ENCODE measurements around the gene NNT. TPM values are rescaled to one million over a fixed set of nuclear protein-coding genes. Genes with fewer than 3 reads are reported as not detected.

The NNT gene
- total RNA-seq, 1 experiment from 2014 or later: 112 TPM

GRCh38 chr5:43584166-43584699 is 18.7 kb upstream of the NNT start:
- Histone ChIP-seq H3K4me3 (no peak overlapping the region), H3K79me2 (ENCODE audit: low read depth) (no peaks in the 10 kb centered on the region), H4K20me1 (ENCODE audit: insufficient read depth) (no peaks in the 10 kb centered on the region), H3K36me3 (ENCODE audit: low read depth) (no peaks in the 10 kb centered on the region), H3K4me1 (replicated peaks; ENCODE audit: insufficient read depth) (no peaks in the 10 kb centered on the region), H3K9me3 (ENCODE audit: insufficient read depth, low read depth) (no peaks in the 10 kb centered on the region), H3K4me2 (no peak overlapping the region), H3K9me2 (ENCODE audit: insufficient read depth) (no peaks in the 10 kb centered on the region), H3K27ac (no peak overlapping the region), H3F3A (ENCODE audit: insufficient read depth, low read depth) (no peaks in the 10 kb centered on the region), H2AFZ (no peak overlapping the region), H3K27me3 (ENCODE audit: insufficient read depth, low read depth) (no peaks in the 10 kb centered on the region)
- BruUV-seq (replicated peaks): no TSS peak
- ChIA-PET CTCF (no interaction called here), POLR2A (ENCODE audit: unreplicated experiment) (no interaction called here)
- intact Hi-C loops (cut with micrococcal nuclease; ENCODE audit: unreplicated experiment): no loop called here
- TF ChIP-seq CTCF (conservative IDR thresholded peaks at IDR 0.05) (no peak), EZH2 (IDR thresholded peaks at IDR 0.05; ENCODE audit: low read depth) (no peak)
- no peak for DNase-seq

GRCh38 chr5:43588842-43589241 is 14.1 kb upstream of the NNT start:
- Histone ChIP-seq H3K27me3 (ENCODE audit: insufficient read depth, low read depth) (no peaks in the 10 kb centered on the region), H3K36me3 (ENCODE audit: low read depth) (no peaks in the 10 kb centered on the region), H3K9me2 (ENCODE audit: insufficient read depth) (no peaks in the 10 kb centered on the region), H3K79me2 (ENCODE audit: low read depth) (no peaks in the 10 kb centered on the region), H3K27ac (no peak overlapping the region), H3K4me2 (no peak overlapping the region), H3F3A (ENCODE audit: insufficient read depth, low read depth) (no peaks in the 10 kb centered on the region), H4K20me1 (ENCODE audit: insufficient read depth) (no peaks in the 10 kb centered on the region), H3K9me3 (ENCODE audit: insufficient read depth, low read depth) (no peaks in the 10 kb centered on the region), H3K4me1 (replicated peaks; ENCODE audit: insufficient read depth) (no peaks in the 10 kb centered on the region), H3K4me3 (no peak overlapping the region), H2AFZ (no peak overlapping the region)
- DNase-seq: no peak
- TF ChIP-seq CTCF (conservative IDR thresholded peaks at IDR 0.05) (no peak), EZH2 (IDR thresholded peaks at IDR 0.05; ENCODE audit: low read depth) (no peak)
- ChIA-PET POLR2A (ENCODE audit: unreplicated experiment) (interaction anchor here (0.6 kb wide), 1 partner anchor 43 kb away, joined by 3 read pairs; no protein-coding TSS in a partner anchor), CTCF (no interaction called here)
- intact Hi-C loops (cut with micrococcal nuclease; ENCODE audit: unreplicated experiment): no loop called here
- BruUV-seq (replicated peaks): no TSS peak

DNA sequence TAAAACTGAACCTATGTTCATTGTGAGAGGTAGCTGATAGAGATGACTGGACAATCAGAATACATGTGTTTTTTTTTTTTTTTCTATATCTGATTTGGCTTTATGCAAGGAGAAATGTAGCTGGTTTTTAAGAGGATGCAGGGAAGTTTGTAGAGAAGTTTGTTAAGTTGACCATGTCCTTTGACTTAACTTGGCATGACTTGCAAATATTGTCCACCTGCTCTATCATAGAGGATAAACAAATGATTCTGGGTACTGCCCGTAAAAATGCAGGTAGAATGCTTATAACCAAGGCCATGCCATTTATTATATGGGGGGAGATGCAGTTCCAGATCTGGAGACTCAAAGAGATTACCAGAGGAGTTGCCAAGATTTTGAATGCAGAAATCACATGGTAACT is 13.7 kb upstream of the NNT start:
- H3K27me3 ChIP-seq (ENCODE audit: insufficient read depth, low read depth): no peaks in the 10 kb centered on the region
- H4K20me1 ChIP-seq (ENCODE audit: insufficient read depth): no peaks in the 10 kb centered on the region
- H3K36me3 ChIP-seq (ENCODE audit: low read depth): no peaks in the 10 kb centered on the region
- POLR2A ChIA-PET (ENCODE audit: unreplicated experiment): no interaction called here
- H3K79me2 ChIP-seq (ENCODE audit: low read depth): no peaks in the 10 kb centered on the region
- no peak overlapping the region for H2AFZ ChIP-seq
- no peak overlapping the region for H3K4me3 ChIP-seq
- no peaks in the 10 kb centered on the region for H3K9me3 ChIP-seq (ENCODE audit: insufficient read depth, low read depth)
- no peak overlapping the region for H3K4me2 ChIP-seq
- no peak for DNase-seq
- H3K27ac ChIP-seq: no peak overlapping the region
- CTCF ChIA-PET: no interaction called here
- H3K4me1 ChIP-seq (replicated peaks; ENCODE audit: insufficient read depth): no peaks in the 10 kb centered on the region
- H3K9me2 ChIP-seq (ENCODE audit: insufficient read depth): no peaks in the 10 kb centered on the region
- TF ChIP-seq EZH2 (IDR thresholded peaks at IDR 0.05; ENCODE audit: low read depth) (no peak), CTCF (conservative IDR thresholded peaks at IDR 0.05) (no peak)
- H3F3A ChIP-seq (ENCODE audit: insufficient read depth, low read depth): no peaks in the 10 kb centered on the region
- no TSS peak for BruUV-seq (replicated peaks)
- intact Hi-C loops (cut with micrococcal nuclease; ENCODE audit: unreplicated experiment): no loop called here

Measured in PC-9 (cell line).